Neural cell (in vitro differentiated cells): ENCODE data around the gene DAAM2.

Experiments used
- CTCF ChIP-seq: fragments of 450-650 bp; IDR thresholded peaks from 2 replicates; pipeline ENCODE4 v1.5.1; 2014; ENCODE audit warnings: antibody characterized with exemption, mild to moderate bottlenecking, moderate library complexity; ENCODE audit not compliant: poor library complexity, severe bottlenecking
- TAF1 ChIP-seq: IDR thresholded peaks from 2 replicates; pipeline ENCODE4 v1.6.1; 2012; ENCODE audit warnings: low read depth

- TF ChIP-seq CTCF (no peak), TAF1 (no peak)
These were observed 113.4 kb downstream of the DAAM2 start for GRCh38 chr6:39905640-39905975.
